ENCODE results near the gene TRIM54.

- TF ChIP-seq EZH2 (IDR thresholded peaks at IDR 0.05; ENCODE audit: insufficient read depth, low read length): no peak
- no peak for TF ChIP-seq CTCF (IDR thresholded peaks at IDR 0.05; ENCODE audit: insufficient read depth, low read depth, low read length)
These were observed 23.9 kb downstream of the TRIM54 start for GRCh38 chr2:27306136-27306535.

All from astrocyte (in vitro differentiated cells and primary cell).